ENCODE results near the gene SFMBT2.

The SFMBT2 gene

GRCh38 chr10:7364474-7364873 is 46.4 kb downstream of the SFMBT2 start:
- no peak for DNase-seq (ENCODE audit: low read depth)

- DNase-seq (ENCODE audit: low read depth): no peak
Observed at GRCh38 chr10:7363700-7364099, 47.1 kb downstream of the SFMBT2 start.

GRCh38 chr10:7362471-7362870 is 48.4 kb downstream of the SFMBT2 start:
- DNase-seq (ENCODE audit: low read depth): no peak

GRCh38 chr10:7361316-7361715 is 49.5 kb downstream of the SFMBT2 start:
- no peak for DNase-seq (ENCODE audit: low read depth)

- DNase-seq (ENCODE audit: low read depth): no peak
Observed at GRCh38 chr10:7359954-7360353, 50.9 kb downstream of the SFMBT2 start.

- no peak for DNase-seq (ENCODE audit: low read depth)
Observed at GRCh38 chr10:7359356-7359755, 51.5 kb downstream of the SFMBT2 start.

GRCh38 chr10:7357193-7357592 is 53.6 kb downstream of the SFMBT2 start:
- DNase-seq (ENCODE audit: low read depth): no peak

- no peak for DNase-seq (ENCODE audit: low read depth)
Observed at GRCh38 chr10:7354330-7355047, 56.3 kb downstream of the SFMBT2 start.

GRCh38 chr10:7351894-7352293 is 58.9 kb downstream of the SFMBT2 start:
- DNase-seq (ENCODE audit: low read depth): no peak

- DNase-seq (ENCODE audit: low read depth): no peak
Observed at GRCh38 chr10:7350541-7351195, 60.2 kb downstream of the SFMBT2 start.

- DNase-seq (ENCODE audit: low read depth): no peak
Observed at GRCh38 chr10:7345717-7346116, 65.1 kb downstream of the SFMBT2 start.

- no peak for DNase-seq (ENCODE audit: low read depth)
Observed at GRCh38 chr10:7343040-7343439, 67.8 kb downstream of the SFMBT2 start.

- DNase-seq (ENCODE audit: low read depth): no peak
Observed at GRCh38 chr10:7340179-7340874, 70.5 kb downstream of the SFMBT2 start.

GRCh38 chr10:7339510-7339909 is 71.3 kb downstream of the SFMBT2 start:
- DNase-seq (ENCODE audit: low read depth): no peak

- DNase-seq (ENCODE audit: low read depth): no peak
Observed at GRCh38 chr10:7338469-7338868, 72.4 kb downstream of the SFMBT2 start.

GRCh38 chr10:7337431-7338171 is 73.2 kb downstream of the SFMBT2 start:
- DNase-seq (ENCODE audit: low read depth): no peak

- no peak for DNase-seq (ENCODE audit: low read depth)
Observed at GRCh38 chr10:7335977-7336376, 74.9 kb downstream of the SFMBT2 start.

- DNase-seq (ENCODE audit: low read depth): no peak
Observed at GRCh38 chr10:7334642-7334964, 76.2 kb downstream of the SFMBT2 start.

- DNase-seq (ENCODE audit: low read depth): no peak
Observed at GRCh38 chr10:7333961-7334641, 76.7 kb downstream of the SFMBT2 start.

- DNase-seq (ENCODE audit: low read depth): no peak
Observed at GRCh38 chr10:7329219-7329618, 81.6 kb downstream of the SFMBT2 start.

- DNase-seq (ENCODE audit: low read depth): no peak
Observed at GRCh38 chr10:7327885-7328284, 82.9 kb downstream of the SFMBT2 start.

- no peak for DNase-seq (ENCODE audit: low read depth)
Observed at GRCh38 chr10:7322623-7323022, 88.2 kb downstream of the SFMBT2 start.
